Heart left ventricle (tissue), 16 donors: ENCODE data around the gene TMEM8B. TPM values are rescaled to one million over a fixed set of nuclear protein-coding genes. Genes with fewer than 3 reads are reported as not detected.

ENCODE experiments used
- ATAC-seq, 4 donors: fragments of 200-7000 bp; cut with Tn5 transposase; one replicate each; pipeline ENCODE4 v1.9.1; 2020 to 2022; ENCODE audit warnings: moderate library complexity in 4 of 4, mild to moderate bottlenecking in 3 of 4, moderate number of reproducible peaks in 1 of 4
- DNase-seq, 5 donors: peaks; one replicate each; pipeline ENCODE4 v3.0.0-alpha.2; 2020
- H3K27ac ChIP-seq, 12 donors: fragments of 200-600 bp; sonication (generic) in 4 of 12; one replicate each; pipeline versions ENCODE4 v1.5.0 to v1.8.0; 2016 to 2022; ENCODE audit warnings: mild to moderate bottlenecking in 2 of 12
- H3K27me3 ChIP-seq, 9 donors: fragments of 200-600 bp; sonication (generic) in 2 of 9; one replicate each; pipeline versions ENCODE4 v1.5.1 to v1.8.0; 2016 to 2022; ENCODE audit warnings: mild to moderate bottlenecking in 3 of 9
- H3K36me3 ChIP-seq, 9 donors: fragments of 200-600 bp; sonication (generic) in 2 of 9; one replicate each; pipeline versions ENCODE4 v1.5.0 to v1.8.0; 2018 to 2022; ENCODE audit warnings: mild to moderate bottlenecking in 2 of 9
- H3K4me1 ChIP-seq, 12 donors: fragments of 200-600 bp; sonication (generic) in 4 of 12; one replicate each; pipeline versions ENCODE4 v1.5.0 to v1.8.0; 2016 to 2022; ENCODE audit warnings: mild to moderate bottlenecking in 3 of 12
- H3K4me3 ChIP-seq, 12 donors: fragments of 200-600 bp; sonication (generic) in 4 of 12; one replicate each; pipeline versions ENCODE4 v1.5.0 to v1.8.0; 2017 to 2022; ENCODE audit warnings: mild to moderate bottlenecking in 9 of 12, moderate library complexity in 4 of 12
- H3K9me3 ChIP-seq, 12 donors: fragments of 200-600 bp; sonication (generic) in 4 of 12; one replicate each; pipeline versions ENCODE4 v1.5.0 to v1.8.0; 2016 to 2022; ENCODE audit warnings: mild to moderate bottlenecking in 1 of 12
- CTCF ChIP-seq, 12 donors: fragments of 200-600 bp; sonication (generic) in 4 of 12; IDR thresholded peaks; one replicate each; pipeline versions ENCODE4 v1.5.0 to v1.8.0; 2018 to 2022; ENCODE audit warnings: antibody characterized with exemption in 12 of 12, mild to moderate bottlenecking in 5 of 12
- POLR2A ChIP-seq, 2 donors: fragments of 450-650 bp; IDR thresholded peaks; one replicate each; pipeline ENCODE4 v1.6.1; 2017; ENCODE audit warnings: antibody characterized with exemption in 2 of 2, mild to moderate bottlenecking in 2 of 2, moderate library complexity in 2 of 2
- WGBS, 4 donors: extraction: QIAGEN DNeasy Blood & Tissue Kit in 2 of 4; methylation state at CpG; one replicate each; pipeline versions ENCODE4 v1.1.5 to v1.1.7; 2013 to 2018; 5-methylcytosine and 5-hydroxymethylcytosine counted together
- intact Hi-C, 10 donors: fragments of 100-400 bp; cut with DNase I; formaldehyde crosslinking; loops; one replicate each; pipeline versions ENCODE4 v1.11.1 to v1.14.2; 2022
- long read RNA-seq, 3 donors: library from polyadenylated mRNA; unstranded; transcript quantifications; one replicate each; pipeline ENCODE4 v2.0.0, GENCODE V29; 2020 to 2021
- polyA plus RNA-seq, 2 donors: library from polyadenylated mRNA; stranded (reverse); fragments of 200-250 nt; gene quantifications; one replicate each; pipeline ENCODE4 v1.2.3, GENCODE V29; 2013
- total RNA-seq, 9 donors: library from RNA; depleted of rRNA in 2 of 9; stranded (reverse); fragments of >200 nt in 2 of 9; fragmentation: NEBNext Ultra II Directional in 3 of 9; extraction: Animal tissue kit (Norgen Biotek cat#: 25700) in 3 of 9; gene quantifications; one replicate each; pipeline versions ENCODE4 v1.1.0 to v1.2.4, GENCODE V29; 2016 to 2023
- donor health status: ischemic (EF 13 %, LVEDD 7.1; RV severe dilation, severe dysfunction).
- donor health status: healthy with polysubstance abuse.
- donor health status: DM: no; HTN: yes; CAD: no.
- donor health status: DM: no; HTN: no; CAD: no.
- donor health status: ischemic (EF 25% LVEDD 6.9; RV normal size, moderate dysfunction).
- donor health status: ischemic (EF 25% LVEDD 5.7; RV mildly dilated, moderate dysfunction).
- donor health status: healthy.
- donor health status: DM: yes; HTN: yes; CAD: no.
- donor health status: ischemic (EF 35%, LVEDD 5.7; RV mildly dilated, moderate dysfunction).
- donor health status: nonischemic (EF 11% LVEDD 7.7; RV severe dilation, severe dysfunction).
- donor health status: DM: yes; HTN: yes; CAD: no.
- donor health status: PGD.
- donor health status: ischemic (EF 29% LVEDD 5.4; RV normal size, mild dysfunction).
- donor health status: nonischemic (EF 23%, LVEDD 6.1; RV moderate dilation, normal function).

Gene TMEM8B, protein sequence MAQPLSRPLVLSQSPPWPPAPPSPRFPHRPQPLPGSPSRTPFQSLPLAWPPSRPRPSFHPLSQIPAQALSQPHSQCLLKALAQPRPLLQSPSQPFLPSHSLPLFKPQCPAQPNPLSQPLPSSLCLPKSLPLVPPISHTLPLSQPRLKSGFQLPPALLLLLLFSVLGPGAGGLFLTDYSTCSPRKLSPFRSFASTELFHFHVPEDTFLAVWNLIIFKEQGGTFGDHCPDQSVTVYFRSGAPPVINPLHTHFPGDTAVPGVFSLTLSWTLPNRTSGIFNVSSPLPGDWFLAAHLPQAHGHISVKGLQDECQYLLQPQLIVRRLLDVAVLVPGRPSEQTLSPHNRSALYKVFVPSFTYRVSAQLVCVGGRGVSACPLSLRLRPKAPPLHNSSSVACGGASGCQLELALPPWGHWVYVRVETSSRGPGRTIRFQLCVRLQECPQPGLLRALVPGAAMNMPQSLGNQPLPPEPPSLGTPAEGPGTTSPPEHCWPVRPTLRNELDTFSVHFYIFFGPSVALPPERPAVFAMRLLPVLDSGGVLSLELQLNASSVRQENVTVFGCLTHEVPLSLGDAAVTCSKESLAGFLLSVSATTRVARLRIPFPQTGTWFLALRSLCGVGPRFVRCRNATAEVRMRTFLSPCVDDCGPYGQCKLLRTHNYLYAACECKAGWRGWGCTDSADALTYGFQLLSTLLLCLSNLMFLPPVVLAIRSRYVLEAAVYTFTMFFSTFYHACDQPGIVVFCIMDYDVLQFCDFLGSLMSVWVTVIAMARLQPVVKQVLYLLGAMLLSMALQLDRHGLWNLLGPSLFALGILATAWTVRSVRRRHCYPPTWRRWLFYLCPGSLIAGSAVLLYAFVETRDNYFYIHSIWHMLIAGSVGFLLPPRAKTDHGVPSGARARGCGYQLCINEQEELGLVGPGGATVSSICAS
- total RNA-seq (10 to 100 TPM; 10.8 to 21.4 (median 18.2) TPM), polyA plus RNA-seq (1 to 10 TPM; 7.9 to 8.1 TPM)
- long read RNA-seq, donor 1, partial matches to known transcripts = 15 of 25 reads
- long read RNA-seq, donor 1, other reads (novel, unspliced or antisense) = 10 of 25 reads
- long read RNA-seq, donor 2, partial matches to known transcripts = 63 of 87 reads
- long read RNA-seq, donor 2, other reads (novel, unspliced or antisense) = 24 of 87 reads
- long read RNA-seq, donor 3, partial matches to known transcripts = 13 of 19 reads
- long read RNA-seq, donor 3, other reads (novel, unspliced or antisense) = 6 of 19 reads

GRCh38 chr9:35829084-35829763, at the start of gene TMEM8B:
TMEM8B (plus strand) TSS chr9:35829228; CDS start chr9:35829448, 220 bp downstream.
- H3K27me3 ChIP-seq = no peaks in the 10 kb centered on the region
- DNase-seq (peak; percentile 97 to 99 (median 98)), ATAC-seq (peak; percentile 89 to 95 (median 92))
- 0 to 3% (median 1%) methylated on average over 19 to 53 of the region's 53 CpGs for WGBS, 4 donors
- intact Hi-C loops = loop anchor here in 7 of 10 donors (5.0 to 10.0 kb wide), 6 partner anchors 37 to 174 kb away; partner anchors contain the start of genes CCDC107 (in 2 of the 7), RMRP (in 2 of the 7), NPR2 (in 1 of the 7) and SIT1 (in 1 of the 7)
- peak within 1 kb of the TSS; percentile 85 to 99 (median 94) for H3K27ac ChIP-seq
- TF ChIP-seq POLR2A (IDR thresholded peaks at IDR 0.05) = peak in 1 of 2 donors; percentile 57
- no peak for TF ChIP-seq CTCF (IDR thresholded peaks at IDR 0.05)
- no peaks in the 10 kb centered on the region for H3K9me3 ChIP-seq
- H3K36me3 ChIP-seq = no peaks in the 10 kb centered on the region
- H3K4me1 ChIP-seq = peaks cover 3 to 53% (median 39%) of the 10 kb centered on the region in 12 donors
- peak within 1 kb of the TSS; percentile 65 to 97 (median 78) for H3K4me3 ChIP-seq

- TF ChIP-seq CTCF (IDR thresholded peaks at IDR 0.05) = no peak
- TF ChIP-seq POLR2A (IDR thresholded peaks at IDR 0.05) = no peak
- DNase-seq (no peak), ATAC-seq (no peak)
- intact Hi-C loops = no loop called here
- Histone ChIP-seq H3K27ac (no peak overlapping the region), H3K4me1 (peaks cover 0 to under 1% (median 0%) of the 10 kb centered on the region in 12 donors), H3K4me3 (no peak overlapping the region), H3K9me3 (no peaks in the 10 kb centered on the region), H3K27me3 (no peaks in the 10 kb centered on the region), H3K36me3 (no peaks in the 10 kb centered on the region)
- WGBS, 4 donors = 78 to 85% (median 83%) methylated on average over 2 of the region's 2 CpGs
These were observed 48.0 kb upstream of the TMEM8B start for GRCh38 chr9:35781066-35781465.

- Histone ChIP-seq H3K4me1 (no peaks in the 10 kb centered on the region), H3K4me3 (no peak overlapping the region), H3K27me3 (no peaks in the 10 kb centered on the region), H3K36me3 (peaks cover 0 to 4% (median 0%) of the 10 kb centered on the region in 9 donors), H3K27ac (no peak overlapping the region), H3K9me3 (no peaks in the 10 kb centered on the region)
- intact Hi-C loops = no loop called here
- DNase-seq (no peak), ATAC-seq (no peak)
- TF ChIP-seq POLR2A (IDR thresholded peaks at IDR 0.05) = no peak
- no peak for TF ChIP-seq CTCF (IDR thresholded peaks at IDR 0.05)
These were observed 45.6 kb upstream of the TMEM8B start for GRCh38 chr9:35783418-35783817.
